HAP-1 (cell line): ENCODE measurements around the gene EXD3.
"Not testable (repeated sequence)": the region's sequence is repeated elsewhere in the genome, so short reads cannot be mapped to it uniquely, and the experiment has no call there.

Source experiments
- DNase-seq, 2 experiments: peaks; one replicate each; pipeline ENCODE4 v3.0.0-alpha.2; 2016 to 2020; ENCODE audit warnings: low spot score in 2 of 2
- H3K27me3 ChIP-seq: fragments of 250-450 bp; sonication (Bioruptor Pico); 2 replicates; pipeline ENCODE4 v1.5.1; 2020; ENCODE audit warnings: low read depth, mild to moderate bottlenecking, moderate library complexity
- H3K36me3 ChIP-seq: fragments of 250-450 bp; sonication (Bioruptor Pico); replicated peaks from 2 replicates; pipeline ENCODE4 v1.5.1; 2020; ENCODE audit warnings: mild to moderate bottlenecking
- H3K4me1 ChIP-seq: fragments of 250-450 bp; sonication (Bioruptor Pico); 2 replicates; pipeline ENCODE4 v1.5.1; 2020; ENCODE audit warnings: mild to moderate bottlenecking
- H3K4me3 ChIP-seq: fragments of 250-450 bp; sonication (Bioruptor Pico); 2 replicates; pipeline ENCODE4 v1.5.1; 2020; ENCODE audit warnings: mild to moderate bottlenecking, moderate library complexity
- H3K9me3 ChIP-seq: fragments of 250-450 bp; sonication (Bioruptor Pico); 2 replicates; pipeline ENCODE4 v1.5.1; 2020; ENCODE audit warnings: mild to moderate bottlenecking, moderate library complexity
- in situ Hi-C: fragments of 300-500 bp; cut with MboI; formaldehyde crosslinking; loops from 3 replicates; pipeline ENCODE4 v1.14.3; 2020; ENCODE audit warnings: low sequenced_read_pairs, inconsistent platforms, mixed read lengths

EXD3 gene

DNA sequence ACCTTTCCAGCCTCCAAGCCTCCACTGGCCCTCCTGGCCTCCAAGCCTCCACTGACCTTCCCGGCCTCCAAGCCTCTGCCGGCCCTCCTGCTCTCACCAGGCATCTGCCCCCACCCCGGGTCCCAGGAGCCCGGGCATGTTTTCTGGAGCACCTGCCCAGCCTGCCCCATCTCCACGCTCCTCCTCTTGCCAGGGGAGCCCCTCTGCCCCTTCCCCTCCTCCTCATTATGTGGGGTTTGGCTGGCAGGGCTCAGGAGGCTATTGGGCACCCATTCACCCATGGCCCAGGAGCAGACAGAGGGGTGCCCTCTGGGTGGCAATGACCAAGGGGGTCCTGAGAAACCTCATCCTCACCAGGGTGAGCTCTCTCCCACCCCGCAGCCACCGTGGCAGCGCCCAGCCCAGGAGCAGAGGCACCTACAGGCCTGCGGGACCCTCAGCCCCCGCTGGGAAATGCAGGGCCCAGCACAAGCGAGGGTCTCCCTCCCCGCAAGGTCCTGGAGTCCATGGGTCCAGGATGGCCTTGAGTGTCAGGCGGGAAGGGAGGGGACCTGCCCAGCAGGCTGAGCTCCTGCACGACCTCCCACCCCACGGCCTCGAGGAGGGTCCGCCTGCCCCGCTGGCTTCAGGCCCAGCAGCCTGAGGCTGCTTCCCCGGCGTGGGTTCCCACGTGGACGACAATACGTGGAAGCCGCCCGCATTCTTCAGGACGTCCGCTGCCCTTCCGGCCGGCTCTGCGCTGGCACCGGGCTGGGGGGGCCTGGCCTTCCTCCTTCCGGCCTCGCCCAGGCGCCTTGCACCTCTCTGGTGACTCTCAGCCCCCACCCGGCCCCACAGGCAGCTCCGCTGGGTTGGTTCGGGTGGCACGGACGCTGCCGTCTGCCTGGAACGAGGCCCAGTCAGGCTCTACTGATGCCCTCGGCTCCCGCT, 69.5 kb downstream of the EXD3 start:
- peaks cover 5% of the 10 kb centered on the region for H3K9me3 ChIP-seq
- no peaks in the 10 kb centered on the region for H3K27me3 ChIP-seq
- no peak for DNase-seq
- H3K36me3 ChIP-seq, result no peaks in the 10 kb centered on the region
- H3K4me1 ChIP-seq, result no peaks in the 10 kb centered on the region
- in situ Hi-C loops, result no loop called here
- H3K4me3 ChIP-seq, result no peak overlapping the region

DNA sequence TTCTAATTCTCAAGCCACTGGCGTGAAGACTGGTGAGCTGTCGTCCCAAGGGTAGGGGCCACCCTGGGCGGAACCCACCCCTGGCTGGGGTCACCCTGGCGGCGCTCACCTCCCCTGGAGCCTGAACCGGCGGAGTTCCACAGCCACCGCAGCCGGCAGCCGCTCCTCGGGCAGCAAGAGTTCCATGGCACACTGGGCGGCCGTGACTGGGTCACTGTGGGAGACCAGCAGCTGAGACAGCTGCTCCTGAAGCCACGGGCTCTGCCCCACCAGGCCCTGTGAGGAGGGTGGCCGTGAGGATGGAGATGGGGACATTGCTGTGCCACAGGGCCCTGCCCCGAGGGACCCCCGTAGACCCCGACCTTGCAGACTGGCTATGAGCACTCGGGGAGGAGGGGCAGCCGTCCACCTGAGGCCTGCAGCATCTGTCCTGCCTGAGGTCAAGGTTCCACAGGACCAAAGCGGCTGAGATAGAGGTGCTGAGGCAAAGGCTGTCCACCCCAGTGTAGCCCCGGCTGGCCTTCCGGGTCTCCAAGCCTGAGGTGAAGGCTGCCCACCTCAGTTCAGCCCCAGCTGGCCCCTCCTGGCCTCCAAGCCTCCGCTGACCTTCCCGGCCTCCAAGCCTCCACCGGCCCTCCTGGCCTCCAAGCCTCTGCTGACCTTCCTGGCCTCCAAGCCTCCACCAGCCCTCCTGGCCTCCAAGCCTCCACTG, 70.3 kb downstream of the EXD3 start:
- no peaks in the 10 kb centered on the region for H3K27me3 ChIP-seq
- in situ Hi-C loops, result no loop called here
- peaks cover 5% of the 10 kb centered on the region for H3K9me3 ChIP-seq

DNA sequence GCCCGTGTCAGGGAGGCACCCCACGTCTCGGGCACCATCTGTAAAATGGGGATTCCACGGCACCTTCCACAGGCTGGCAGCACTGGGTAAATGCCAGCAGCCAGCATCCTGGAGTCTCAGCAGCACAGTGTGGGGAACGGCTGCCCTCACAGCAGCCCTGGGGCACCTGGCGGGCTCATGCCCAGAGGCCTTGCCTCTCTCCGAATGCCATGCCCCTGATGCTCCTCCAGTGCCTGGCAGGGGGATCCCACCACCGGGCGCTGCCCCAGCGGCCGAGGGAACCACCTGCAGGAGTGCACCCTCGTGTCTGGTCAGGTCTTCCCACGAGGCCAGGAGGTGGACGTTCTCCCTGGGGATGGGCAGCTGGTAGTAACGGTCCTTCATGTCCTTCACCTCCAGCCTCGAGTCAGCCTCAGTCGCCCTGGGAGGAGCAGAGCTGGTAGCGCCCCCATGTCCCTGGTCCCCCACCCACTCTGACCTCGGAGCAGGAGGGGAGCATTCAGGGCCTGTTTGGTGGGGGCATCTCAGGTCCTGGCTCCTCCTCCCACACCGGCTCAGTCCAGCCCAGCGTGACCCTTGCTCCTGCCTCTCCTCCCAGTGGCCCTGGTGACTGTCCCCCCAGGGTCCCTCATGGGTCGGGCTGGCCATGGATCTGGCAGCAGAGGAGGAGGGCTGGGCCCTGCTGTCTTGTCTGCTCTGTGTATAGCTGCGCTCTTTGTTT, 71.0 kb downstream of the EXD3 start:
- H3K9me3 ChIP-seq, result no peaks in the 10 kb centered on the region; the same call in 1 of the 2 replicates
- H3K27me3 ChIP-seq, result no peaks in the 10 kb centered on the region
- H3K36me3 ChIP-seq, result no peaks in the 10 kb centered on the region
- no peak for DNase-seq
- no peaks in the 10 kb centered on the region for H3K4me1 ChIP-seq
- in situ Hi-C loops, result no loop called here
- no peak overlapping the region for H3K4me3 ChIP-seq

More for the DNA sequence above, 70.3 kb downstream of the EXD3 start:
- H3K36me3 ChIP-seq, result no peaks in the 10 kb centered on the region
- H3K4me3 ChIP-seq, result no peak overlapping the region
- H3K4me1 ChIP-seq, result no peaks in the 10 kb centered on the region
- no peak for DNase-seq

DNA sequence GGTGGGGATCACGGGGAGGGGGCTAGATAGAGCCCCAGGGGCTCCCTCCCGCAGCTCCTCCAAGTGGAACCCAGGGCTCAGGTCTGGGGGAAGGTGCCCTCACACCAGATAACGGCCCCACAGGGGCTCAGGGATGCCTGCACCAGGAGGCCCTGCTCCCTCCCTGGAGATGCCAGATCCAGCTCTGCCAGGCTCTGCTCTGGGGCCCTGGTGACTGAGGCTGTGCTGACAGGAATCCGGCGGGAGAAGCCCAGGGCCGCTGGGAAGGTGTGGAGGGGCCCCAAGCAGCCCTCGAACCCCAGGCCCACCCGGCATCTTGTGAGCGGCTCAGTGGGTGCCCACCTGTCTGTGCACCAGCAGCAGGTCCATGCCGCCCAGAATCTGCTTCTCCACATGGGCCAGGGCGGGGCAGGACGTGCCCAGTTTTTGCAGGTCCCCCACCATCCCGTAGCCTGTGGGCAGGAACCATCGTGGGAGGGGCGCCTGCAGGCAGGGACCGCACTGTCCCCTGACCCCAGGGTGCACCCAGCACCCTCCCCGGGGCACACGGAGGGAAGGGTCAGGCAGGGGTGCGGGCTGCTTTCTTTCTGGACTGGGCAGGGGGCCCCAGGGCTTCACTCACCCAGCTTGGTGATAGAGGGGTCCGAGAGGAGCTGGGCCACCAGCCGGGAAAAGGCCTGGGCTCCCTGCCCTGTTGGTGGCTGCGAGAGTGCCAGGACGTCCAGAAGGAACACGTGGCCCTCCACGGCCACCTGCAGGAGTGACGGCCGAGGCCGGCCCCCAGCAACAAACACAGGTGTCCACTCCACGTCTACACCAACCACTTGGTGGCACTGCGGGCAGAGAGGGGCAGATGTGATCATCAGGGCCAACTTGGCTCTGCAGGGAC, 72.0 kb downstream of the EXD3 start:
- H3K9me3 ChIP-seq, result no peaks in the 10 kb centered on the region
- in situ Hi-C loops, result no loop called here
- H3K4me1 ChIP-seq, result no peaks in the 10 kb centered on the region

DNA sequence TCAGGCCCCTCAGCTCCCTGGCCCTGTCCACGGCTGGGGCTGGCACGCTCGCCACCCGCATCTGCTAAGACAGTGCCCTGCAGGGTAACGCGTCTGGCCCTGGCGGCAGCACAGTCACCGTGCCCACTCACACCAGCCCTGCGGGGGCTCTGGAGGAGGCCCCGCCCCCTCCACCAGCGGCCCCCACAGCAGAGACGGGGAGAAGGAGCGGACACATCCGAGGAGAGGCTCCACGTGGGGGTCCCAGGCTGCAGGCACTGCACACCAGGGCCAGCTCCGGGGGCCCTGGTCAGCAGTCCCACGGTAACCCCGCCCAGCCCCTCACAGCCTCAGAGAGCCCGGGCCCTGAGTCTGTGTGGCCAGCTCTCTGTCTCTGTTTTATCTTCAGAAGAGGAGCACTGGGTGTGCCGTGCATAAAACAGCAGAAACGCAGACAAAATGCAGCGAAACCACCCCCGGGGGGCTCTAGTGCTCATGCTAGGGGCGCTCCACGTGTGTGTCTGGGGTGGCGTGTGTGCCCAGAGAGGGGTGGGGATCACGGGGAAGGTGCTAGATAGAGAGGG, 73.4 kb downstream of the EXD3 start:
- DNase-seq, result no peak
- H3K27me3 ChIP-seq, result no peaks in the 10 kb centered on the region
- in situ Hi-C loops, result no loop called here
- no peaks in the 10 kb centered on the region for H3K4me1 ChIP-seq
- H3K36me3 ChIP-seq, result no peaks in the 10 kb centered on the region
- H3K4me3 ChIP-seq, result no peak overlapping the region
- H3K9me3 ChIP-seq, result no peaks in the 10 kb centered on the region

More for the DNA sequence above, 72.0 kb downstream of the EXD3 start:
- Histone ChIP-seq H3K36me3 (no peaks in the 10 kb centered on the region), H3K4me3 (no peak overlapping the region), H3K27me3 (no peaks in the 10 kb centered on the region)
- no peak for DNase-seq

DNA sequence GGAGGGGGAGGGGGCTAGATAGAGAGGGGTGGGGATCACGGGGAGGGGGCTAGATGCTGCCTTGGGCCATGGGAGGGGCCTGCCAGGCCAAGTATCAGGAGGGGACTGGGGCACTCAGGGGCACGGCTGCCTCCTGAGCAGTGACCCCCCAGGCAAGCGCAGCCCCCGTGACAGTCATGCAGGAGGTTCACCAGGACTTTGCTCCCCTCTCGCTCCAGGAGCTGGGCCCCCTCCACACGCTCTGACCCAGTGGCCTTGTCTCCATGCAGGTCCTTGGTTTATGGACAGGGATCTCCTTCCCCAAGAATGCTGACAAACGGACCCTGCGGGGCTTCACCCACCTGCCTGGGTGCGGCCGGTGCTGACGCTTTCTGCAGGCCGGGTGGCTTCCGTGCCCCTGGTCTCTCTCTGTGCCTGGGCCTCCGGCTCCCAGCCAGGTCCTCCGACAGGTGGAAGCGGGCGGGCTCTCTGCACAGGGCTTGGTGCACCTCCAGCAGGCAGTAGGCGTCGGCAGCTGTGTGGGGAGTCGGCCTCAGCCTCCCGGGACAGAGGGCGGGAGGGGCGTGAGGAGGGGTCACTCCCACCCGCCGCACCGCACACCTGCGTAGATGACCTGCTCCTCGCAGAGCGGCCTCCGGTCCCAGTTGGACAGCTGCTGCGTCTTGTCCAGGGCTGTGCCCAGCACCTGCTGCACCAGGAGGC, 74.0 kb downstream of the EXD3 start:
- Histone ChIP-seq H3K4me3 (no peak overlapping the region), H3K4me1 (no peaks in the 10 kb centered on the region), H3K27me3 (no peaks in the 10 kb centered on the region), H3K36me3 (no peaks in the 10 kb centered on the region), H3K9me3 (no peaks in the 10 kb centered on the region)
- DNase-seq, result no peak
- in situ Hi-C loops, result no loop called here

GRCh38 chr9:137347928-137348327, 75.0 kb downstream of the EXD3 start:
- Histone ChIP-seq H3K36me3 (no peaks in the 10 kb centered on the region), H3K4me3 (no peak overlapping the region), H3K4me1 (no peaks in the 10 kb centered on the region), H3K9me3 (no peaks in the 10 kb centered on the region), H3K27me3 (no peaks in the 10 kb centered on the region)
- DNase-seq, result no peak
- in situ Hi-C loops, result no loop called here

GRCh38 chr9:137342482-137342881, 80.5 kb downstream of the EXD3 start:
- in situ Hi-C loops, result no loop called here
- no peak for DNase-seq
- Histone ChIP-seq H3K4me1 (no peaks in the 10 kb centered on the region), H3K4me3 (no peak overlapping the region), H3K36me3 (no peaks in the 10 kb centered on the region), H3K27me3 (no peaks in the 10 kb centered on the region), H3K9me3 (no peaks in the 10 kb centered on the region)

- H3K27me3 ChIP-seq, result no peaks in the 10 kb centered on the region
- in situ Hi-C loops, result no loop called here
- DNase-seq, result no peak
- no peak overlapping the region for H3K4me3 ChIP-seq
- H3K36me3 ChIP-seq, result no peaks in the 10 kb centered on the region
- no peaks in the 10 kb centered on the region for H3K9me3 ChIP-seq
- no peaks in the 10 kb centered on the region for H3K4me1 ChIP-seq
These were observed 81.7 kb downstream of the EXD3 start for GRCh38 chr9:137341227-137341626.

- H3K36me3 ChIP-seq, in situ Hi-C loops, H3K4me1 ChIP-seq, H3K9me3 ChIP-seq, H3K4me3 ChIP-seq, DNase-seq, H3K27me3 ChIP-seq: not testable (repeated sequence)
These were observed 83.0 kb downstream of the EXD3 start for GRCh38 chr9:137339908-137340462.

DNA sequence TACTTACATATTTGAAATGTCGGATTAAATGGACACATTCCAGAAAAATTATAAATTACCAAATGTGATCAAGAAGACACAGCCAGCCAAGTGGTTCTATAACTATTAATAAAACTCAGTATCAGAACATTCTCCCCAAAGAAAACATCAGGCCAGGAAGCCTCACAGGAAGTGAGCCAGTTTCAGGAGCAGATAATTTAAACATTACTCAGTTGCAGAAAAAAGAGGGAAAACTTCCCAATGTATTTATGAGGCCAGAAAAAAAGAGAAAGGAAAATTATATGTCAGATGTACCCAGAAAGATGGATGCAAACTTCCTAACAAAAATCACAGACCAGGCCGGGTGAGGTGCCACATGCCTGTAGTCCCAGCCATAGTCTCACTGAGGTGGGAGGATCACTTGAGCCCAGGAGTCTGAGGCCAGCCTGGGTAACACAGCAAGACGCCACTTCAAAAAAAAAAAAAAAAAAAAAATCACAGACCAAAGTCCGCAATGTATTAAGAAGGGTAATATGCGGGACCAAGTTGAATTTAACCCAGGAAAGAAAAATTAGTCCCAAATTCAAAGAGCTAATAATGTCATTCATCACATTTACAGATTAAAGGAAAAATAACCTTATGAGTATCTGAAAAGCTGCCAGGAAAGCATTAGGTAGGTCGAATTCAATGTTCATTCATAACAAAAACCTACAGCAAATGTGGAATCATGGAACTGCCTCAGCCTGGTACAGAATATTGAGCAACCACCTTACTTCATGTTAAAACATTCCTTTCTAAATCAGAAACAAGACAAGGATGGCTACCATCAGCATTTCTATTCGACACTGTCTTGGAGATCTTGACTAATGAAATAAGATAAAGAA, 83.7 kb downstream of the EXD3 start:
- H3K36me3 ChIP-seq, result no peaks in the 10 kb centered on the region
- no peaks in the 10 kb centered on the region; the same call in 1 of the 2 replicates for H3K9me3 ChIP-seq
- H3K4me3 ChIP-seq, result no peak overlapping the region
- DNase-seq, result no peak
- H3K27me3 ChIP-seq, result no peaks in the 10 kb centered on the region
- in situ Hi-C loops, result no loop called here
- no peaks in the 10 kb centered on the region for H3K4me1 ChIP-seq
